Measurements from ENCODE around the gene MGRN1. TPM values are rescaled to one million over a fixed set of nuclear protein-coding genes. Genes with fewer than 3 reads are reported as not detected.

MGRN1 gene
- total and polyA plus RNA-seq, 2 experiments from 2014 or later = 47.2 to 66.6 TPM

- Histone ChIP-seq H3K36me3 (peaks cover 7% of the 10 kb centered on the region), H3K4me3 (no peak overlapping the region), H3K4me1 (ENCODE audit: low read depth) (no peaks in the 10 kb centered on the region), H3K9me3 (ENCODE audit: low read depth) (no peaks in the 10 kb centered on the region), H3K27me3 (no peaks in the 10 kb centered on the region), H3K27ac (no peak overlapping the region)
- DNase-seq (ENCODE audit: low read depth in 1 of 2, low spot score in 1 of 2) = no peak
- no peak for TF ChIP-seq CTCF (IDR thresholded peaks at IDR 0.05; ENCODE audit: low read depth, low read length)
These were observed 31.2 kb downstream of the MGRN1 start for GRCh38 chr16:4655801-4656200.

DNA sequence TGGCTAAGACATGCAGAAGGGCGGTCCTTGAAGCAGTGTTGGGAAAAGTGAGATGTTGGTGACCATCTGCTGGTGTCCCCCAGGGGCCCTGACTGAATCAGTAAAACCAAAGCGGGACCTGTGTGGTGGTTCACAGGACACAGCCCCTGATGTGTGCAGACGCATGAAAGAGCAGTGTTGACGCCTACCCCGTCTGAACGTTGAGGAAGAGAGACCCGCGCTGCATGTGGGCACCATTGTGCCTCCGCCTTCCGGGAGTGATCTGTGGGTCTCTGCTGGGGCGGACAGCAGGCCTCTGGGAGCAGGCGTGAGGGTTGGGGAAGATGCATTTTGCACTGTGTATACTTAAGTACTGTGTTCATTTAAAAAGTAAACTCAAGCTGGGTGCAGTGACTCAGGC is 31.6 kb downstream of the MGRN1 start:
- Histone ChIP-seq H3K27me3 (no peaks in the 10 kb centered on the region), H3K4me1 (ENCODE audit: low read depth) (no peaks in the 10 kb centered on the region), H3K27ac (no peak overlapping the region), H3K36me3 (peaks cover 7% of the 10 kb centered on the region), H3K9me3 (ENCODE audit: low read depth) (no peaks in the 10 kb centered on the region), H3K4me3 (no peak overlapping the region)
- DNase-seq (ENCODE audit: low read depth in 1 of 2, low spot score in 1 of 2) = no peak
- TF ChIP-seq CTCF (IDR thresholded peaks at IDR 0.05; ENCODE audit: low read depth, low read length) = no peak

- TF ChIP-seq CTCF (IDR thresholded peaks at IDR 0.05; ENCODE audit: low read depth, low read length) = no peak
- H3K27ac ChIP-seq = no peak overlapping the region
These were observed 32.4 kb downstream of the MGRN1 start for GRCh38 chr16:4656695-4657686.

DNA sequence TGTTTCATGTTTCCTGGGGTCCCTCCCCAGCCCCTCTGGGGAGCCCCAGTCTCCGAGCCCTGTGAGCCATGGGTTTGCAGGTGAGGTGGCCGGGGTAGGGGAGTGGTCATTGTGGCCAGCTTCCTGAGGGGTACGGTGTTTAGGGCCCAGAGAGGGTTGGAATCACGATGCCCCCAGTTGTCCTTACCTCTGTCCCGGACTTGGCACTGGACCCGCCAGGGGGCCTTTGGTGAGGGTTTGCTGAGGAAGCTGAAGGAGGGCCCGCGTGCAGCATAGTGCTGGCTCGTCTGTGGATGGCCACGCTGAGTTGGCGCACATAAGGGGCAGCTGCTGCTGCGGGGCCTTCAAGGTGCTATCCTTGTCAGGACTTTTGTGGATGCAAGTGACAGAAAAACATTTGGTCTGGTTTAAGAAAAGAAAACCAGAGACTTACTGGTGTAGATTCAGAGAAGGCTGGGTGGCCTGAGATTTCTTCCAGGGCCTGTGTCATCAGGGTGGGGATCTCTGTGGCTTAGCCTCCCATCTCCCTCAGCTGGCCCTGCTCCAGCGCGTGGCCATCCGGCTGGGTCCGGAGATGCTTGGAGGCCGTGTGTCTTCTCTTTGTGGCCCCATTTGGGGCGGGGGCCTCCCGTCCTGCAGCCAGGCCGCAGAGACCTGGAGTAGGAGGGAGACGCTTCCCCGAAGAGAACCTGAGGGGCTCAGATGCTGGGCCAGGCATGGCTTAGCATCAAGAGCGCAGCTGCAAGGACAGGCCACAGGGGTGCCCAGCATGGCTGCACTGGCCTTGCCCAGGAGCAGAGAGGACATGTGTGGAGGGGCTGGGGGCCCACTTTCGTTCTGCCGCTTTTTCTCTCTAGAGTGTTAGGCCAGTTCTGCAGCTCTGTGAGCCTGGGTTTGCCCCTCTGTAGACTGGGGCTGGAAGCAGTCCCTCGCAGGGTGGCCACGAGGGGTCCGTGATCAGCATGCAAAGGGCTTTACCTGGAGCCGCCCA is 35.0 kb downstream of the MGRN1 start:
- H3K4me3 ChIP-seq = no peak overlapping the region
- no peaks in the 10 kb centered on the region for H3K4me1 ChIP-seq (ENCODE audit: low read depth)
- no peak for DNase-seq (ENCODE audit: low read depth in 1 of 2, low spot score in 1 of 2)
- H3K36me3 ChIP-seq = peaks cover 7% of the 10 kb centered on the region
- no peaks in the 10 kb centered on the region for H3K27me3 ChIP-seq
- no peak for TF ChIP-seq CTCF (IDR thresholded peaks at IDR 0.05; ENCODE audit: low read depth, low read length)
- H3K9me3 ChIP-seq (ENCODE audit: low read depth) = no peaks in the 10 kb centered on the region
- H3K27ac ChIP-seq = no peak overlapping the region

More at GRCh38 chr16:4656695-4657686, 32.4 kb downstream of the MGRN1 start:
- no peak for DNase-seq (ENCODE audit: low read depth in 1 of 2, low spot score in 1 of 2)
- Histone ChIP-seq H3K4me3 (no peak overlapping the region), H3K36me3 (peaks cover 7% of the 10 kb centered on the region), H3K4me1 (ENCODE audit: low read depth) (no peaks in the 10 kb centered on the region), H3K27me3 (no peaks in the 10 kb centered on the region), H3K9me3 (ENCODE audit: low read depth) (no peaks in the 10 kb centered on the region)

DNA sequence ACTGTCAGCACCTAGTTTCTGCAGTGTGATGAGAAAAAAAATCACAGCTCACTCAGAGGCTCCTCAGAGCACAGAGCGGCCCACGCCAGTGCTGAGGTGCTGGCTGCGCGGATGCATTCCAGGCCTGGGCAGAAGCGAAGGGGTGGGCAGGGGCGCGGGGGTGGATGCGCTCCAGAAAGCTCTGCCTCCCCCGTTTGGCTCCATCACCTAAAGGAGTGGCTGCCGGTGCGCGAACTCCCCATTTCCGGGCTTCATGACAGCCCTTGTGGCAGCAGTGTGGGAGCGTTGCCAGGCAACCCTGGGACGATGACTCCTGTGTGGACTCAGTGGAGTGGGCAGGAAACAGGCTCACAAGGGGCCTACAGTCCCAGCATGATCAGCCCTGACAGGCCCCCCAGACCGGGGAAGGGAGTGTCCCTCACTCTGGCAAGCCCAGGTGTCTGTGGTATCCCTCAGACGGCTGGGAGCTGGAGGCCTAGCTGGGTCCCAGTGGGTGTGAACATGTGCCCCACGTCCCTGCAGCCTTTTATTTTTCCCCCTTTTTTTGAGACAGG is 35.9 kb downstream of the MGRN1 start:
- DNase-seq (ENCODE audit: low read depth in 1 of 2, low spot score in 1 of 2) = peak; percentile 14 to 64
- Histone ChIP-seq H3K4me1 (ENCODE audit: low read depth) (no peaks in the 10 kb centered on the region), H3K9me3 (ENCODE audit: low read depth) (no peaks in the 10 kb centered on the region), H3K36me3 (peaks cover 7% of the 10 kb centered on the region), H3K27me3 (no peaks in the 10 kb centered on the region), H3K27ac (no peak overlapping the region), H3K4me3 (no peak overlapping the region)
- no peak for TF ChIP-seq CTCF (IDR thresholded peaks at IDR 0.05; ENCODE audit: low read depth, low read length)

All from cardiac muscle cell (in vitro differentiated cells and primary cell).